Measurements from ENCODE around the gene BAD.

DNA sequence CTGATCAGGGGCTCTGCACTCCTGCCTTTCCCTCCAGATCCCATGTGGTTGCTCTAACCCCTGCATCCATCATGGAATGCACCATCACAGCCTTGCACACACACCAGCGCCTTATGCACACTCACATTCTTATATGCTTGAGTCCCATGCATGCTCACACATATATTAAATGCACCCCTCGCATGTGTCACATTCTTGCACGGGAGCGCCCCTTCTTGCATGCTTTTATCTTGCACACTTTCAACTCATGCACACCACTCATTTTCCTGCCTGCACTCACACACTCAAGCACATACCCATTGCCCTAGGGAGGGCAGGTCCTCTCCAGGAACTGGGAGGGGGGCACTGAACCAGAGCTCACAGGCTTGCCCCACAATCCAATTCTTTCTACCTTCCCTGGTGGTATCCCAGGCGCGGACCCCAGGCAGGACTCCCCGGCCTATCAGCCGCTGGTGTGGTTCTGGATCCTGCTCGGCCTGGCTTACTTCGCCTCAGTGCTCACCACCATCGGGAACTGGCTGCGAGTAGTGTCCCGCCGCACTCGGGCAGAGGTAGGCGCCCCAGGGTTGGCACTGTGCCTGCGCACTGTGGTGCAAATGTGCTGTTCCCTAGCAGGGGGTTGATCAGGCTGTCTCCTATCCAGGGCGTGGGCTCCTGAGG lies 13.4 kb upstream of the BAD start:
- TF ChIP-seq CTCF (IDR thresholded peaks at IDR 0.05 in 8 of 11, conservative IDR thresholded peaks at IDR 0.05 in 3 of 11) = no peak
- no peak for TF ChIP-seq POLR2A (IDR thresholded peaks at IDR 0.05)

All from spleen (tissue), 7 donors.